Stomach (tissue), 9 donors: ENCODE measurements around the gene WDR4. TPM values are rescaled to one million over a fixed set of nuclear protein-coding genes. Genes with fewer than 3 reads are reported as not detected.
"Not testable (repeated sequence)": the region's sequence is repeated elsewhere in the genome, so short reads cannot be mapped to it uniquely, and the experiment has no call there.

ENCODE experiments used
- DNase-seq, 2 donors: peaks; one replicate each; pipeline versions ENCODE4 v3.0.0 to v3.0.0-alpha.2; 2013 to 2019
- H3K27ac ChIP-seq, 5 donors: fragments of 200-600 bp in 4 of 5; sonication (generic) in 4 of 5; one replicate each; pipeline ENCODE4 v1.5.1; 2013 to 2019; ENCODE audit warnings: mild to moderate bottlenecking in 1 of 5, moderate library complexity in 1 of 5
- H3K27me3 ChIP-seq, 3 donors: fragments of 200-600 bp; sonication (generic); one replicate each; pipeline ENCODE4 v1.5.1; 2017 to 2019; ENCODE audit warnings: mixed run types in 1 of 3
- H3K36me3 ChIP-seq, 4 donors: fragments of 200-600 bp; sonication (generic); 1 replicate in 3 of 4; 2 replicates in 1 of 4; pipeline ENCODE4 v1.5.1; 2016 to 2019
- H3K4me1 ChIP-seq, 4 donors: fragments of 200-600 bp; sonication (generic); one replicate each; pipeline ENCODE4 v1.5.1; 2016 to 2019
- H3K4me3 ChIP-seq, 4 donors: fragments of 200-600 bp; sonication (generic) in 3 of 4; one replicate each; pipeline ENCODE4 v1.5.1; 2016 to 2019; ENCODE audit warnings: mild to moderate bottlenecking in 1 of 4
- H3K9me3 ChIP-seq, 4 donors: fragments of 200-600 bp; sonication (generic); one replicate each; pipeline ENCODE4 v1.5.1; 2016 to 2019
- EP300 ChIP-seq: sonication (generic); formaldehyde crosslinking; IDR thresholded peaks from one replicate; pipeline ENCODE4 v1.6.1; 2017; ENCODE audit warnings: antibody characterized with exemption
- POLR2A ChIP-seq, 4 donors: fragments of 450-650 bp; IDR thresholded peaks; one replicate each; pipeline ENCODE4 v1.6.1; 2016; ENCODE audit warnings: antibody characterized with exemption in 4 of 4, control low read depth in 2 of 4, mild to moderate bottlenecking in 1 of 4, moderate library complexity in 1 of 4
- POLR2AphosphoS5 ChIP-seq, 3 donors: sonication (generic); formaldehyde crosslinking; IDR thresholded peaks; one replicate each; pipeline ENCODE4 v1.6.1; 2016; ENCODE audit warnings: antibody characterized with exemption in 3 of 3
- WGBS, 5 donors: extraction: QIAGEN DNeasy Blood & Tissue Kit in 3 of 5; methylation state at CpG; one replicate each; pipeline versions ENCODE4 v1.1.5 to v1.1.7; 2013 to 2018; 5-methylcytosine and 5-hydroxymethylcytosine counted together
- intact Hi-C: fragments of 100-400 bp; cut with DNase I; formaldehyde crosslinking; loops from one replicate; pipeline ENCODE4 v1.15.1; 2023; ENCODE audit warnings: low total_unique reads
- polyA plus RNA-seq, 3 donors: library from polyadenylated mRNA; stranded (reverse); fragments of 200-250 nt; gene quantifications; one replicate each; pipeline ENCODE4 v1.2.3, GENCODE V29; 2013
- total RNA-seq, 5 donors: library from RNA; depleted of rRNA; stranded (reverse); fragments of >200 nt; gene quantifications; one replicate each; pipeline versions ENCODE4 v1.1.0 to v1.2.3, GENCODE V29; 2014 to 2016
- TF ChIP-seq, protein P1 (sequence below), 7 experiments: fragments of 450-650 bp in 4 of 7; fragments of 200-600 bp in 3 of 7; sonication (generic) in 3 of 7; IDR thresholded peaks; one replicate each; pipeline ENCODE4 v1.5.1; 2016 to 2019; ENCODE audit warnings: antibody characterized with exemption in 7 of 7, control low read depth in 2 of 7, mild to moderate bottlenecking in 1 of 7
- donor health status: healthy with polysubstance abuse.
- donor health status: Bipolar disorder and iron deficiency.
- donor health status: healthy.

The WDR4 gene
- total and polyA plus RNA-seq, 8 donors: 7.5 to 285 (median 9.5) TPM

DNA sequence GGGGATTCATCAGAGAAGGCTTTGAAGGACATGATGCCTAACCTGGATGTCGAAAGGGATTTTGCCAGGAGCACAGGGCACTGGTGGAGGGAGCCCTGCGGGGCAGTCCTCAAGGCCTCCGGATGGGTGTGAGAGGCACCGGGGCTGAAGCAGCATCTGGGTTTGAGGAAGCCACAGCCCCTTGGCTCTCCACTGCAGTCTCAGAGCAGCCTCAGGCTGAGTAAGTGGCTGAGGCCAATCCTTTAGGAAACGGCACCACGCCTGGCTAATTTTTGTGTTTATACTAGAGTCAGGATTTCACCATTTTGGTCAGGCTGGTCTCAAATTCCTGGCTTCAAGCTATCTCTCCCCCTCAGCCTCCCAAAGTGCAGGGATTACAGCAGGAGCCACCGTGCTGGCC is 34.1 kb upstream of the WDR4 start:
- H3K27ac ChIP-seq: no peak overlapping the region
- intact Hi-C loops: no loop called here
- H3K27me3 ChIP-seq: no peaks in the 10 kb centered on the region
- H3K9me3 ChIP-seq: no peaks in the 10 kb centered on the region
- peaks cover 24 to 46% (median 43%) of the 10 kb centered on the region in 4 donors for H3K36me3 ChIP-seq
- TF ChIP-seq EP300: no peak
- TF ChIP-seq, protein P1, sequence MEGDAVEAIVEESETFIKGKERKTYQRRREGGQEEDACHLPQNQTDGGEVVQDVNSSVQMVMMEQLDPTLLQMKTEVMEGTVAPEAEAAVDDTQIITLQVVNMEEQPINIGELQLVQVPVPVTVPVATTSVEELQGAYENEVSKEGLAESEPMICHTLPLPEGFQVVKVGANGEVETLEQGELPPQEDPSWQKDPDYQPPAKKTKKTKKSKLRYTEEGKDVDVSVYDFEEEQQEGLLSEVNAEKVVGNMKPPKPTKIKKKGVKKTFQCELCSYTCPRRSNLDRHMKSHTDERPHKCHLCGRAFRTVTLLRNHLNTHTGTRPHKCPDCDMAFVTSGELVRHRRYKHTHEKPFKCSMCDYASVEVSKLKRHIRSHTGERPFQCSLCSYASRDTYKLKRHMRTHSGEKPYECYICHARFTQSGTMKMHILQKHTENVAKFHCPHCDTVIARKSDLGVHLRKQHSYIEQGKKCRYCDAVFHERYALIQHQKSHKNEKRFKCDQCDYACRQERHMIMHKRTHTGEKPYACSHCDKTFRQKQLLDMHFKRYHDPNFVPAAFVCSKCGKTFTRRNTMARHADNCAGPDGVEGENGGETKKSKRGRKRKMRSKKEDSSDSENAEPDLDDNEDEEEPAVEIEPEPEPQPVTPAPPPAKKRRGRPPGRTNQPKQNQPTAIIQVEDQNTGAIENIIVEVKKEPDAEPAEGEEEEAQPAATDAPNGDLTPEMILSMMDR (IDR thresholded peaks at IDR 0.05): no peak
- no peak for TF ChIP-seq POLR2A (IDR thresholded peaks at IDR 0.05)
- no peak for TF ChIP-seq POLR2AphosphoS5 (IDR thresholded peaks at IDR 0.05)
- DNase-seq: no peak
- H3K4me1 ChIP-seq: no peaks in the 10 kb centered on the region
- 66 to 92% (median 74%) methylated on average over 6 to 7 of the region's 7 CpGs for WGBS, 5 donors
- no peak overlapping the region for H3K4me3 ChIP-seq

DNA sequence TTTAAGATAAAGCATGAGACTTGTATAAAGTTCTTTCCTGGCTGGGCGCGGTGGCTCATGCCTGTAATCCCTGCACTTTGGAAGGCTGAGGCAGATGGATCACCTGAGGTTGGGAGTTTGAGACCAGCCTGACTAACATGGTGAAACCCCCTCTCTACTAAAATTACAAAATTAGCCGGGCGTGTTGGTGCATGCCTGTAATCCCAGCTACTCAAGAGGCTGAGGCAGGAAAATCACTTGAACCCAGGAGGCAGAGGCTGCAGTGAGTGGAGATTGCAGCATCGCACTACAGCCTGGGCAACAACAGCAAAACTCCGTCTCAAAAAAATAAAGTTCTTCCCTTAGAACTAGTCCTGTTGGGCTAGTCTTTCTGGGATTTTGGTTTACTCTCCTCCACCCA is 32.6 kb upstream of the WDR4 start:
- intact Hi-C loops, H3K4me1 ChIP-seq, DNase-seq, H3K9me3 ChIP-seq, H3K27me3 ChIP-seq, H3K27ac ChIP-seq, H3K4me3 ChIP-seq: not testable (repeated sequence)
- WGBS, 5 donors: 90 to 98% (median 96%) methylated on average over 6 of the region's 6 CpGs
- H3K36me3 ChIP-seq: peaks cover 24 to 61% (median 58%) of the 10 kb centered on the region in 4 donors

DNA sequence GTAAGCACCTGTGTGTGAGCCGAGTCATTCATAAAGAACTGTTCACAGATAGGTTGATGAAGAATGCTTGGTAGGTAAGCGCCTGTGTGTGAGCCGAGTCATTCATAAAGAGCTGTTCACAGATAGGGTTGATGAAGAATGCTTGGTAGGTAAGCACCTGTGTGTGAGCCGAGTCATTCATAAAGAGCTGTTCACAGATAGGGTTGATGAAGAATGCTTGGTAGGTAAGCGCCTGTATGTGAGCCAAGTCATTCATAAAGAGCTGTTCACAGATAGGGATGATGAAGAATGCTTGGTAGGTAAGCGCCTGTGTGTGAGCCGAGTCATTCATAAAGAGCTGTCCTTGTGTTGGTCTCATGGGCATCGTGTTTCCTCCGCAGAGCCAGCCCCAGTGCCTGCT is 29.1 kb upstream of the WDR4 start:
- H3K4me3 ChIP-seq, H3K27me3 ChIP-seq, DNase-seq, H3K9me3 ChIP-seq, H3K27ac ChIP-seq, intact Hi-C loops, H3K4me1 ChIP-seq: not testable (repeated sequence)
- 89 to 94% (median 92%) methylated on average over 9 of the region's 9 CpGs for WGBS, 5 donors
- peaks cover 44 to 96% (median 92%) of the 10 kb centered on the region in 4 donors for H3K36me3 ChIP-seq

DNA sequence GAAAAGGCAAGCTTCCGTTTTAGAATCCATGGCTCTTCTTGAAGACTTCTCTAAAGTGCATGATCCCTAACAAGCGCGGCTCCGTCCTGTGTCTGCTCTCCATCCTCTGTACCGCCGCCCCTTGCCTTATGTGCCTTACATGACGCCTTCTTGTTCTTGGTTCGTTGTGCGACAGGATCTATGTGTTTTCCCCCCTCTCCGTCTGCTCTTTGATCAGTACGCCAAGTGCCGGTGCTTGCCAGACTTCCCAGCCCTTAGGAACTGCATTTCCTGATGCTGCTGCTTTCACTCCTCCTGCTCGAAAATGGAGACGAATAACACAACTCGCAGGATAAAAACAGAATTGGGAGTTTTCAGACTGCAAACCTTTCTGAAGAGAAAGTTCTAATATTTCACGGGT is 26.9 kb upstream of the WDR4 start:
- no peak overlapping the region for H3K4me3 ChIP-seq
- no peak for DNase-seq
- WGBS, 5 donors: 94 to 98% (median 96%) methylated on average over 16 of the region's 16 CpGs
- H3K9me3 ChIP-seq: no peaks in the 10 kb centered on the region
- peaks cover 46 to 100% (median 99%) of the 10 kb centered on the region in 4 donors for H3K36me3 ChIP-seq
- TF ChIP-seq EP300 (no peak), POLR2AphosphoS5 (IDR thresholded peaks at IDR 0.05) (no peak), POLR2A (IDR thresholded peaks at IDR 0.05) (no peak)
- TF ChIP-seq, protein P1 (IDR thresholded peaks at IDR 0.05): no peak
- H3K4me1 ChIP-seq: peaks cover 0 to 6% (median 1%) of the 10 kb centered on the region in 4 donors
- intact Hi-C loops: no loop called here
- H3K27me3 ChIP-seq: no peaks in the 10 kb centered on the region
- no peak overlapping the region for H3K27ac ChIP-seq

DNA sequence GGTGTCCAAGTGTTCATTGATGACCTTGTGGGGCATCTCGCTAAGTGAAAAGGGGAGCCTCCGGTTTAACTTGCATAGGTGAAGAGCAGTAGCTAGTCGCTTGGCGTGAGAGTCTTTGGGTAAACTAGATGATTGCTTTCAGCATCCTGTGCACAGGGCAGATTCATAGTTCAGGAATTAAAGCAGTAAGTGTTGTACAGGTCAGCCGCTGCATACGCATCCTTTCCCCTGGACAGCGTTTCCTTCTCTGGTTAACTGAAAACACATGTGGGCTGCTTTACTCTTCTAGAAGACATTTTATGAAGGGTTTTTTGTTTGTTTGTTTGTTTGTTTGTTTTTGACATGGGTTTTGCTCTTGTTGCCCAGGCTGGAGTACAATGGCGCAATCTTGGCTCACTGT is 25.9 kb upstream of the WDR4 start:
- TF ChIP-seq, protein P1 (IDR thresholded peaks at IDR 0.05): no peak
- TF ChIP-seq POLR2A (IDR thresholded peaks at IDR 0.05) (no peak), EP300 (no peak), POLR2AphosphoS5 (IDR thresholded peaks at IDR 0.05) (no peak)
- Histone ChIP-seq H3K36me3 (peaks cover 40 to 100% (median 99%) of the 10 kb centered on the region in 4 donors), H3K27me3 (no peaks in the 10 kb centered on the region), H3K4me1 (peaks cover 0 to 14% (median 6%) of the 10 kb centered on the region in 4 donors), H3K27ac (no peak overlapping the region), H3K9me3 (no peaks in the 10 kb centered on the region), H3K4me3 (no peak overlapping the region)
- intact Hi-C loops: no loop called here
- WGBS, 5 donors: 97 to 98% (median 97%) methylated on average over 8 of the region's 8 CpGs
- no peak for DNase-seq
